Keratinocyte (primary cell): ENCODE results near the gene LINC00237. TPM values are rescaled to one million over a fixed set of nuclear protein-coding genes. Genes with fewer than 3 reads are reported as not detected.

Experiments
- DNase-seq: peaks from one replicate; pipeline ENCODE4 v3.0.0-alpha.2; 2011; ENCODE audit warnings: low read depth, missing footprints, low spot score
- FAIRE-seq: peaks from 2 replicates; lab custom pipeline; 2011; peaks lifted over from hg19 to GRCh38; lab: Jason Lieb, UNC
- H2AFZ ChIP-seq: 2 replicates; pipeline ENCODE4 v1.6.0; 2012; ENCODE audit warnings: low read length, control low read depth, inconsistent platforms; ENCODE audit not compliant: control insufficient read depth
- H3K27ac ChIP-seq: 2 replicates; pipeline ENCODE4 v1.5.1; 2011; ENCODE audit warnings: low read length; ENCODE audit not compliant: control insufficient read depth, insufficient read depth
- H3K27me3 ChIP-seq: 3 replicates; pipeline ENCODE4 v1.6.0; 2011; ENCODE audit warnings: low read length; ENCODE audit not compliant: control insufficient read depth, insufficient read depth; ENCODE audit errors: extremely low read depth
- H3K36me3 ChIP-seq, 2 experiments: 2 replicates in 1 of 2; 3 replicates in 1 of 2; pipeline ENCODE4 v1.5.1; 2011; ENCODE audit warnings: low read length in 2 of 2, mild to moderate bottlenecking in 1 of 2; ENCODE audit not compliant: control insufficient read depth in 2 of 2, insufficient read depth in 2 of 2; ENCODE audit errors: extremely low read depth in 1 of 2
- H3K4me1 ChIP-seq: 3 replicates; pipeline ENCODE4 v1.5.1; 2011; ENCODE audit warnings: low read length; ENCODE audit not compliant: control insufficient read depth, insufficient read depth; ENCODE audit errors: extremely low read depth
- H3K4me2 ChIP-seq: 3 replicates; pipeline ENCODE4 v1.6.0; 2011; ENCODE audit warnings: low read depth, low read length; ENCODE audit not compliant: control insufficient read depth, insufficient read depth; ENCODE audit errors: extremely low read depth
- H3K4me3 ChIP-seq, 3 experiments: fragments of 200-600 bp in 1 of 3; sonication (generic) in 1 of 3; 2 replicates in 2 of 3; 3 replicates in 1 of 3; pipeline ENCODE4 v1.5.1; 2011 to 2016; ENCODE audit warnings: low read length in 3 of 3, mild to moderate bottlenecking in 3 of 3, control low read depth in 2 of 3, inconsistent platforms in 1 of 3, low read depth in 1 of 3, mixed read lengths in 1 of 3, mixed run types in 1 of 3, moderate library complexity in 1 of 3; ENCODE audit not compliant: control insufficient read depth in 2 of 3, insufficient read depth in 2 of 3; ENCODE audit errors: extremely low read depth in 1 of 3
- H3K79me2 ChIP-seq: 2 replicates; pipeline ENCODE4 v1.6.0; 2012; ENCODE audit warnings: low read length; ENCODE audit not compliant: control insufficient read depth, insufficient read depth
- H3K9ac ChIP-seq: 3 replicates; pipeline ENCODE4 v1.6.0; 2011; ENCODE audit warnings: low read length; ENCODE audit not compliant: control insufficient read depth, insufficient read depth; ENCODE audit errors: extremely low read depth
- H3K9me1 ChIP-seq: 3 replicates; pipeline ENCODE4 v1.6.0; 2011; ENCODE audit warnings: low read length; ENCODE audit not compliant: control insufficient read depth, insufficient read depth; ENCODE audit errors: extremely low read depth
- H3K9me3 ChIP-seq: 2 replicates; pipeline ENCODE4 v1.5.1; 2012; ENCODE audit warnings: low read depth, low read length; ENCODE audit not compliant: control insufficient read depth
- H4K20me1 ChIP-seq: 3 replicates; pipeline ENCODE4 v1.6.0; 2011; ENCODE audit warnings: low read length; ENCODE audit not compliant: control insufficient read depth, insufficient read depth; ENCODE audit errors: extremely low read depth
- EZH2 ChIP-seq: IDR thresholded peaks from one replicate; pipeline ENCODE4 v1.6.1; 2012; ENCODE audit warnings: inconsistent platforms, mild to moderate bottlenecking, low read length, moderate library complexity
- dilution Hi-C: fragments of 300-500 bp; cut with MboI; formaldehyde crosslinking; loops from one replicate; pipeline ENCODE4 v1.7.0; 2020; ENCODE audit warnings: low sequenced_read_pairs; ENCODE audit not compliant: extremely low pct_ligation_motif_present
- polyA plus RNA-seq, 5 experiments: library from polyadenylated mRNA; depleted of rRNA in 3 of 5; stranded (reverse) in 3 of 5; stranded (forward) in 1 of 5; unstranded in 1 of 5; fragments of >200 nt; gene quantifications; 1 replicate in 1 of 5; 2 replicates in 3 of 5; 3 replicates in 1 of 5; pipeline versions ENCODE4 v1.2.1 to v1.2.3, GENCODE V29; 2011 to 2012; ENCODE audit warnings: missing spikeins in 2 of 5, low read depth in 1 of 5, low replicate concordance in 1 of 5
- TF ChIP-seq, protein P1 (sequence below), 3 experiments: IDR thresholded peaks in 1 of 3; conservative IDR thresholded peaks in 1 of 3; optimal IDR thresholded peaks in 1 of 3; 2 replicates in 2 of 3; 3 replicates in 1 of 3; pipeline versions ENCODE3 to v1.5.1; 2011; ENCODE audit warnings: low read length in 3 of 3, mild to moderate bottlenecking in 3 of 3, moderate library complexity in 2 of 3, control low read depth in 1 of 3, inconsistent platforms in 1 of 3; ENCODE audit not compliant: insufficient read depth in 2 of 3; ENCODE audit errors: extremely low read depth in 1 of 3

The LINC00237 gene
- polyA plus RNA-seq, 1 donor (not counting 4 experiments of a cell fraction or from before 2014, with no cell fraction given): not detected

GRCh38 chr20:21136015-21136732 is 30.0 kb upstream of the LINC00237 start:
- H3K9me1 ChIP-seq: no peaks in the 10 kb centered on the region
- H3K4me2 ChIP-seq: no peak overlapping the region
- FAIRE-seq (no peak), DNase-seq (no peak)
- no peak overlapping the region for H3K27ac ChIP-seq
- no peak overlapping the region for H3K4me3 ChIP-seq
- TF ChIP-seq, protein P1, sequence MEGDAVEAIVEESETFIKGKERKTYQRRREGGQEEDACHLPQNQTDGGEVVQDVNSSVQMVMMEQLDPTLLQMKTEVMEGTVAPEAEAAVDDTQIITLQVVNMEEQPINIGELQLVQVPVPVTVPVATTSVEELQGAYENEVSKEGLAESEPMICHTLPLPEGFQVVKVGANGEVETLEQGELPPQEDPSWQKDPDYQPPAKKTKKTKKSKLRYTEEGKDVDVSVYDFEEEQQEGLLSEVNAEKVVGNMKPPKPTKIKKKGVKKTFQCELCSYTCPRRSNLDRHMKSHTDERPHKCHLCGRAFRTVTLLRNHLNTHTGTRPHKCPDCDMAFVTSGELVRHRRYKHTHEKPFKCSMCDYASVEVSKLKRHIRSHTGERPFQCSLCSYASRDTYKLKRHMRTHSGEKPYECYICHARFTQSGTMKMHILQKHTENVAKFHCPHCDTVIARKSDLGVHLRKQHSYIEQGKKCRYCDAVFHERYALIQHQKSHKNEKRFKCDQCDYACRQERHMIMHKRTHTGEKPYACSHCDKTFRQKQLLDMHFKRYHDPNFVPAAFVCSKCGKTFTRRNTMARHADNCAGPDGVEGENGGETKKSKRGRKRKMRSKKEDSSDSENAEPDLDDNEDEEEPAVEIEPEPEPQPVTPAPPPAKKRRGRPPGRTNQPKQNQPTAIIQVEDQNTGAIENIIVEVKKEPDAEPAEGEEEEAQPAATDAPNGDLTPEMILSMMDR (optimal IDR thresholded peaks at IDR 0.05 in 1 of 3, IDR thresholded peaks at IDR 0.05 in 1 of 3, conservative IDR thresholded peaks at IDR 0.05 in 1 of 3; ENCODE audit: extremely low read depth in 1 of 3, insufficient read depth in 2 of 3, low read length in 3 of 3): no peak
- TF ChIP-seq EZH2: no peak
- no peaks in the 10 kb centered on the region for H3K4me1 ChIP-seq
- H3K36me3 ChIP-seq: no peaks in the 10 kb centered on the region
- no peaks in the 10 kb centered on the region for H3K9me3 ChIP-seq
- no peaks in the 10 kb centered on the region for H3K79me2 ChIP-seq
- no peak overlapping the region for H3K9ac ChIP-seq
- dilution Hi-C loops: no loop called here
- no peaks in the 10 kb centered on the region for H4K20me1 ChIP-seq
- no peak overlapping the region for H2AFZ ChIP-seq
- H3K27me3 ChIP-seq: no peaks in the 10 kb centered on the region

GRCh38 chr20:21134883-21135493 is 28.8 kb upstream of the LINC00237 start:
- H3K9me3 ChIP-seq: no peaks in the 10 kb centered on the region
- no peak for TF ChIP-seq EZH2
- TF ChIP-seq, protein P1 (optimal IDR thresholded peaks at IDR 0.05 in 1 of 3, IDR thresholded peaks at IDR 0.05 in 1 of 3, conservative IDR thresholded peaks at IDR 0.05 in 1 of 3; ENCODE audit: extremely low read depth in 1 of 3, insufficient read depth in 2 of 3, low read length in 3 of 3): no peak
- no peaks in the 10 kb centered on the region for H3K4me1 ChIP-seq
- no peak overlapping the region for H3K9ac ChIP-seq
- FAIRE-seq: no peak
- DNase-seq: no peak
- no peaks in the 10 kb centered on the region for H3K27me3 ChIP-seq
- no peaks in the 10 kb centered on the region for H3K79me2 ChIP-seq
- H3K4me2 ChIP-seq: no peak overlapping the region
- dilution Hi-C loops: no loop called here
- H4K20me1 ChIP-seq: no peaks in the 10 kb centered on the region
- no peak overlapping the region for H3K27ac ChIP-seq
- no peak overlapping the region for H2AFZ ChIP-seq
- no peak overlapping the region for H3K4me3 ChIP-seq
- H3K9me1 ChIP-seq: no peaks in the 10 kb centered on the region
- no peaks in the 10 kb centered on the region for H3K36me3 ChIP-seq
